GM18505 (cell line): ENCODE measurements around the gene SESN3.
"Not testable (repeated sequence)": the region's sequence is repeated elsewhere in the genome, so short reads cannot be mapped to it uniquely, and the experiment has no call there.

ENCODE experiments used
- ATAC-seq: cut with Tn5 transposase; IDR thresholded peaks from one replicate; pipeline ENCODE4 v1.9.1; 2021; ENCODE audit not compliant: unreplicated experiment
- POLR2A ChIP-seq: IDR thresholded peaks from 4 replicates; pipeline ENCODE4 v1.6.1; 2011; ENCODE audit warnings: borderline replicate concordance; ENCODE audit not compliant: insufficient read depth, insufficient read length; ENCODE audit errors: extremely low read depth

SESN3 gene

GRCh38 chr11:95222817-95223216 lies 8.2 kb downstream of the SESN3 start:
- TF ChIP-seq POLR2A: no peak
- ATAC-seq: no peak

GRCh38 chr11:95219599-95219998 lies 11.4 kb downstream of the SESN3 start:
- no peak for ATAC-seq
- no peak for TF ChIP-seq POLR2A

DNA sequence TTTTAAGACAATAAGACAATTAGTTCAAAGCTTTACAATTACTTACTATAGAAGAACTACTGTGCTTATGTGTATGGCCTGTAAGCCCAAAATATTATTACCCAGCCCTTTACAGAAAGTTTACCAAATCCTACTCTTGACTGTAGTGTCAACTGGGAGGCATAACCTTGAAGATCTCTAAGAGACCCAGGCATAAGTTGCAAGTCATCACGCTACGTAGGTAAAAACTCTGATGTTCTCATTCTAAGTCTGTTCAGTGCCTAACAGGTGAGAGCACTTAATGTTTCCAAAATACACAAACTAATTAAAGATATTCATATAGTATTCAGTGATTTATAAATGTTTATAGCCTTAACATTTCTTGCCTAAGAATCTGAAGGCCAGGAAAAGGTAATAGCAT lies 12.9 kb downstream of the SESN3 start:
- no peak for TF ChIP-seq POLR2A
- ATAC-seq: no peak

GRCh38 chr11:95212609-95213008 lies 18.4 kb downstream of the SESN3 start:
- no peak for TF ChIP-seq POLR2A
- no peak for ATAC-seq

DNA sequence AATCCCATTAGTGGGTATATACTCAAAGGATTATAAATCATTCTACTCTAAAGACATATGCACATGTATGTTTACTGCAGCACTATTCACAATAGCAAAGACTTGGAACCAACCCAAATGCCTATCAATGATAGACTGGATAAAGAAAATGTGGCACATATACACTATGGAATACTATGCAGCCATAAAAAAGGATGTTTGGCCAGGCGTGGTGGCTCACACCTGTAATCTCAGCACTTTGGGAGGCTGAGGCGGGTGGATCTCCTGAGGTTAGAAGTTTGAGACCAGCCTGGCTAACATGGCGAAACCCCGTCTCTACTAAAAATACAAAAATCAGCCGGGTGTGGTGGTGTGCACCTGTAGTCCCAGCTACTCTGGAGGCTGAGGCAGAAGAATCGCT lies 21.5 kb downstream of the SESN3 start:
- ATAC-seq: not testable (repeated sequence)

DNA sequence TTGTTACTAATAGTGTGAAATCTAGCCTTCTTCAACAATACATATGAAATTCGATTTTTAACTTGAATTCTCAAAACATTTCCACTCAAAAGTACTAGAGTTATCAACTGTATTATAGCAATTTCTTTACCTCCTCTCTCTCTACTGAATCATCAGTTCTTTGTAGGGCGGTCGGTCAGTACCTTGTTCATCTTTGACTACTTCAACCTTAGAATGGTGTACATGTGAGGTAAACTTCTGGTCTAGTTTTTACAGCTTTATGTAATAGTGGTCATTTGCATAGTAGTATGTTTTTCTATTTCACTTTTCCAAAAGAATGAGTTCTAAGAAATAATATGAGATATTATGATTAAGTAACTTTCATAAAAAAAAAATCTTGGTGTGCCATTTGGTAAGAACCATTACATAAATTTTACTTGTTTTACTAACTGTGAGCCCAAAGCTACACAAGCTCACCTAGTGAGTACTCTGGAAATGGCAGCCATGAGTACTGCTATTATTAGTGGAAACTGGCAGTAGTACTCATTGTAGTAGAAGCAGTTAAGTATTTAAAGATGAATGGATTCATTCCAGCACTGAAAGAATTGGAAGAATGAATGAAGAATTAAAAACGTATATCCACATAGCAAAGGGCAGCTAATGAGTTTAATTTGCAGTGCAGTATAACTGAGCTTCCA lies 30.1 kb downstream of the SESN3 start:
- TF ChIP-seq POLR2A: no peak
- no peak for ATAC-seq

- no peak for TF ChIP-seq POLR2A
- no peak for ATAC-seq
These were observed 35.2 kb downstream of the SESN3 start for GRCh38 chr11:95195831-95196230.

- TF ChIP-seq POLR2A: no peak
- ATAC-seq: no peak
These were observed 37.5 kb downstream of the SESN3 start for GRCh38 chr11:95193541-95193940.

- ATAC-seq: no peak
- TF ChIP-seq POLR2A: no peak
These were observed 38.3 kb downstream of the SESN3 start for GRCh38 chr11:95192717-95193116.

DNA sequence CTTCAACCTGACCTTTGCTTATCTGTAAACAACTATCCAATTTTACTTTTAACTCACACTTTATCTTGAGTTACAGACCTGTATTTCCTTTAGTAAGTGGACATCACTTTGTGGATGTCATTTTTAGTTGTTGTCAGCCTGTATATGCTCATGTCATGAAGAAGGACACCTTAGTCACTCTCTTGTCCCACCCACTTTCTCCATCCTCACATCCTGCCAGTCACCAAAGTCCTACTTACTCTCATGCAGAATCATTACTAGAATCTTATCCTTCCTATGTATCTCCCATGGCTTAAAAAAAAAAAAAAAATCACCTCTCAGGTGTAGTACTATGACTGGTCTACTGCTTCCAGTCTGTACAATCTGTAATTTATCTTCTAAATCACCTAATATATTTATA lies 43.3 kb downstream of the SESN3 start:
- ATAC-seq: no peak
- no peak for TF ChIP-seq POLR2A

- no peak for ATAC-seq
- no peak for TF ChIP-seq POLR2A
These were observed 48.6 kb downstream of the SESN3 start for GRCh38 chr11:95182397-95182796.

DNA sequence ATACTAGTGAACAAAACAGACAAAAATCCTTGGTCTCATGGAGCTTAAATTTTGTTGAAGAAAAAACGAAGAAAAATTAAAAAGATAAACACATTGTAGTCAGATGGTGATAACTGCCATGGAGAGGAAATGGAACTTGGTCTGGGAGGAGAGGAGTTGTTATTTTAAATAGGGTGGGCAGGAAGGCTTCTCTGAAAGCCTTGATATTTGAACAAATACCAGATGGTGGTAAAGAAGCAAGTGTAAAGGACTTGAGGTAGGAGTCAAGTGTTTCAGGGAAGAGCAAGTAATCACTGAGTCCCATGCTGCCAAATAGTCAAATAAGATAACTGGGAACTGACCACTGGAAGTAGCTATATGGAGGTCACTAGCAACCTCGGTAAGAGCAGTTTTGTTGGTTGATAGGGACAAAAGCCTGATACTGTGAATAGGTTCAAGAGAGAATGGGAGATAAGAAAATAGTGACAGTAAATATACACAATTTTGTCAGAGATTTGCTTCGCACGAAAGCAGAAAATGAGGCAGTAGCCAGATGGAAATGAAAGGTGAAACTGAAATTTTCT lies 55.1 kb downstream of the SESN3 start:
- no peak for TF ChIP-seq POLR2A

DNA sequence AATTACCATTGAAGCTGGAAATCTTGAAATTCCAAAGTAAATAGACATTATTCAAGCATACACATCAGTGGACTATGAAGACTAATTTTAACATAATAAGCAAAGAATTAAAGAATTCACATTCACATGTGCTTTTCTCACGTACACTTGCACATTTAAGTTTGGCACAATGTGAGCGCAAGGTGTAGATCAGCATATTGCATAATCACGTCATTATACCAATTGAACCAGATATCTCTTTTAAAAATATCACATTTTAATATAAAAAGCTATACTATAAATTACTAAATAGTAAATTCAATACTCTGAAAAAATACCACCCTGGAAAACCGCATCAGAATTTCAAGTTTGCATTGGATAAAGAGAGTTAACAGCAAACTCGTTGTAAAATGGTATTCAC lies 60.7 kb downstream of the SESN3 start:
- TF ChIP-seq POLR2A: no peak
- no peak for ATAC-seq

More for the DNA sequence above, 55.1 kb downstream of the SESN3 start:
- no peak for ATAC-seq

DNA sequence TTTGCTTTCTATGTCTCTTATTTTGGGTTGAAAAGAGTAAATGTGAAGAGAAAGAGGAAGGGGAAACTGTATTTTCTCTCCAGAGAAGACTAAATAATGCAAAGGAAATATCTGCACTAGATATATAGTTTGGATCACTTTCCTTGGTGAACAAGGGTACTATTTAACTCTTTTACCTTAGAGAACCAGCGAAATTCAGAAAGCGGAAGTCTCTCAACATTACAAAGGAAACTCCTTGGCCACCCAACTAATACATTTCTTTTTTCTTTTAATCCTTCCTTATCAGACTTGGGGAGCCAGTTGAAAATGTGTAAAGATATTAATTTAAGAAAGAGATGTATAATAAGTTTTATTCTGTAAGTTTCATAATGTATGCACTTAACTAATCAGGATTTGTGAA lies 64.2 kb downstream of the SESN3 start:
- ATAC-seq: no peak
- no peak for TF ChIP-seq POLR2A

GRCh38 chr11:95165638-95166037 lies 65.4 kb downstream of the SESN3 start:
- no peak for TF ChIP-seq POLR2A
- no peak for ATAC-seq
